SU-DHL-6 (cell line): ENCODE results near the gene RNF225.

Experiments used
- H2AFZ ChIP-seq: fragments of 200-600 bp; sonication (generic); 2 replicates; pipeline ENCODE4 v1.6.1; 2014; ENCODE audit warnings: low read depth, mild to moderate bottlenecking, moderate library complexity, mixed read lengths, antibody characterized with exemption, low read length; ENCODE audit not compliant: severe bottlenecking
- H3F3A ChIP-seq: fragments of 200-600 bp; shearing (Covaris generic); 2 replicates; pipeline ENCODE4 v1.6.0; 2016; ENCODE audit warnings: antibody characterized with exemption, mild to moderate bottlenecking; ENCODE audit not compliant: insufficient read depth
- H3K27ac ChIP-seq: fragments of 200-600 bp; sonication (generic); 2 replicates; pipeline ENCODE4 v1.5.1; 2016; ENCODE audit warnings: low read depth, mild to moderate bottlenecking, low read length, moderate library complexity, mixed read lengths
- H3K27me3 ChIP-seq: fragments of 200-600 bp; sonication (generic), shearing (Covaris generic); 2 replicates; pipeline ENCODE4 v1.6.0; 2014; ENCODE audit warnings: mild to moderate bottlenecking, low read length
- H3K36me3 ChIP-seq: fragments of 200-600 bp; sonication (generic); 2 replicates; pipeline ENCODE4 v1.6.1; 2014; ENCODE audit warnings: mild to moderate bottlenecking, low read length, mixed read lengths
- H3K4me2 ChIP-seq: fragments of 300-600, 200-600 bp; shearing (Covaris generic), sonication (generic); 2 replicates; pipeline ENCODE4 v1.6.0; 2014; ENCODE audit warnings: low read length, low read depth, mild to moderate bottlenecking; ENCODE audit not compliant: poor library complexity, severe bottlenecking
- H3K4me3 ChIP-seq: fragments of 200-600 bp; sonication (generic); 2 replicates; pipeline ENCODE4 v1.5.1; 2014; ENCODE audit warnings: antibody characterized with exemption, low read length, mild to moderate bottlenecking, mixed read lengths; ENCODE audit not compliant: insufficient read depth, poor library complexity, severe bottlenecking
- H3K79me2 ChIP-seq: fragments of 200-600 bp; sonication (generic); 2 replicates; pipeline ENCODE4 v1.6.1; 2014; ENCODE audit warnings: mild to moderate bottlenecking, low read length, moderate library complexity; ENCODE audit not compliant: insufficient read depth
- H3K9ac ChIP-seq: fragments of 200-600 bp; sonication (generic); 2 replicates; pipeline ENCODE4 v1.7.0; 2014; ENCODE audit warnings: mild to moderate bottlenecking, low read length
- H3K9me2 ChIP-seq: fragments of 200-600 bp; sonication (generic); replicated peaks from 2 replicates; pipeline ENCODE4 v1.6.1; 2014; ENCODE audit warnings: low read length; ENCODE audit not compliant: insufficient read depth
- H3K9me3 ChIP-seq: fragments of 200-600 bp; sonication (generic); 2 replicates; pipeline ENCODE4 v1.6.1; 2014; ENCODE audit warnings: low read length, mixed read lengths; ENCODE audit not compliant: insufficient read depth
- H4K20me1 ChIP-seq: fragments of 200-600 bp; sonication (generic); 2 replicates; pipeline ENCODE4 v1.6.1; 2014; ENCODE audit warnings: low read depth, mild to moderate bottlenecking, antibody characterized with exemption, low read length, moderate library complexity, mixed read lengths
- CTCF ChIP-seq: fragments of 200-600 bp; sonication (generic); IDR thresholded peaks from one replicate; pipeline ENCODE4 v1.5.1; 2017; ENCODE audit warnings: antibody characterized with exemption, mild to moderate bottlenecking, low read length, moderate library complexity; ENCODE audit not compliant: insufficient read depth, poor library complexity, severe bottlenecking
- EZH2phosphoT487 ChIP-seq: fragments of 200-600 bp; sonication (generic), shearing (Covaris generic); conservative IDR thresholded peaks from 2 replicates; pipeline ENCODE4 v1.6.1; 2018; ENCODE audit warnings: mild to moderate bottlenecking, antibody characterized with exemption, low read length, moderate library complexity, mixed read lengths

The RNF225 gene

GRCh38 chr19:58407658-58408151 lies 12.2 kb downstream of the RNF225 start:
- Histone ChIP-seq H3K9ac (peak overlapping the region; percentile 72), H3K27ac (peak overlapping the region; percentile 51), H4K20me1 (no peaks in the 10 kb centered on the region), H3K9me3 (no peaks in the 10 kb centered on the region), H3K27me3 (no peaks in the 10 kb centered on the region), H3K4me3 (peak overlapping the region; percentile 67), H3F3A (peaks cover 8% of the 10 kb centered on the region; the same call in 1 of the 2 replicates), H2AFZ (peak overlapping the region; percentile 39), H3K4me2 (peak overlapping the region; percentile 73), H3K9me2 (no peaks in the 10 kb centered on the region), H3K36me3 (no peaks in the 10 kb centered on the region), H3K79me2 (no peaks in the 10 kb centered on the region)
- TF ChIP-seq CTCF (no peak), EZH2phosphoT487 (no peak)

GRCh38 chr19:58408152-58409009 lies 12.9 kb downstream of the RNF225 start, which contains the start of gene ZNF584:
ZNF584 (plus strand) TSS chr19:58408649; CDS start chr19:58409148, 499 bp downstream.
- H3K36me3 ChIP-seq, result no peaks in the 10 kb centered on the region
- no peaks in the 10 kb centered on the region for H4K20me1 ChIP-seq
- H3K27ac ChIP-seq, result peak within 1 kb of the TSS; percentile 51
- peak within 1 kb of the TSS; percentile 73 for H3K4me2 ChIP-seq
- H3K27me3 ChIP-seq, result no peaks in the 10 kb centered on the region
- no peaks in the 10 kb centered on the region for H3K79me2 ChIP-seq
- peak within 1 kb of the TSS; percentile 72 for H3K9ac ChIP-seq
- TF ChIP-seq CTCF, result no peak
- TF ChIP-seq EZH2phosphoT487, result no peak
- no peaks in the 10 kb centered on the region for H3K9me3 ChIP-seq
- peak within 1 kb of the TSS; percentile 85 for H2AFZ ChIP-seq
- peak within 1 kb of the TSS; percentile 67 for H3K4me3 ChIP-seq
- peaks cover 8% of the 10 kb centered on the region; the same call in 1 of the 2 replicates for H3F3A ChIP-seq
- no peaks in the 10 kb centered on the region for H3K9me2 ChIP-seq

DNA sequence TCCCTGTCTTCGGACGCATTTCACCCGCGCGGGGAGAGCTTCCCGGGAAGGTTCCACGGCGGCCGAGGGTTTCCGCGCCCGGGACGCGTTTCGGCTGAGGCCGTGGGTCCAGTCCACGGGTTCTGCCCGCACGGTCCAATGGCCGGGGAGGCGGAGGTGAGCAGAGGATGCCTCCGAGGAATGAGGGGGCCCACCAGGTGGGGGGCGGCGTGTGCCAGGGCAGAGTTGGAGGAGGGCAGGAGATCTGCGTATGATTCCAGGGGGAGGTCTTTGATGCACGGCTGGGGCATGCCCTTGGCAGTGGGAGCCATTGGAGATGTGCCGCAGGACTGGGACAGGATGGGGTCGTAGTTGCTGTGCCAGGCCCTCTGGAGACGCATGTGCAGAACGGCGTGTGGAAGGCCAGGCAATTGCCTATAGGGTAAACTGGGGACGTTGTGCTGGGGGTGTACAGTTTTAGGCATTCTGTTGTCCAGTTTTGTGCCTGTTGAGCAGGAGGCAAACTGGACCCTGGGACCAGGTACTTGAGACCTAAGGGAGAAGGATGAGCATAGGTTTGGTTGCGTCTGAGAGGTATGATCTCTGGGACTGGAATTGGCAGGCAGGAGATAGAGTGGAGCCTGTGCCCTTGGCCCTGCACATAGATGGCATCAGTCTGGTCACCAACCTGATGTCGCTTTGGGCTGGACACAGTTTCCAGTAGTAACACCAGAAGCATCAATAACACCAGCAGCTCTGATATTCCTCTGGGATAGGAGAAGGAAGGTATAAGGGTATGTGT lies 13.7 kb downstream of the RNF225 start:
- Histone ChIP-seq H3K27me3 (no peaks in the 10 kb centered on the region), H2AFZ (peak overlapping the region; percentile 85), H4K20me1 (no peaks in the 10 kb centered on the region), H3F3A (peaks cover 8% of the 10 kb centered on the region; the same call in 1 of the 2 replicates), H3K79me2 (no peaks in the 10 kb centered on the region), H3K4me3 (peak overlapping the region; percentile 67), H3K9me2 (no peaks in the 10 kb centered on the region), H3K4me2 (peak overlapping the region; percentile 73), H3K9ac (peak overlapping the region; percentile 72), H3K27ac (no peak overlapping the region), H3K36me3 (no peaks in the 10 kb centered on the region), H3K9me3 (no peaks in the 10 kb centered on the region)
- TF ChIP-seq CTCF (no peak), EZH2phosphoT487 (no peak)
